CD4-positive, alpha-beta T cell treated with Interleukin-12 subunit alpha and Interleukin-12 subunit beta, for 1 hour (primary cell): ENCODE results near the gene H1-8.
A peak's percentile ranks its signal among the peaks of the same experiment; 100 is the strongest.

Experiments
- DNase-seq: peaks from one replicate; pipeline ENCODE4 v3.0.0-alpha.2; 2020

The H1-8 gene

GRCh38 chr3:129576514-129577352, 33.8 kb downstream of the H1-8 start:
- peak; percentile 80 for DNase-seq

- DNase-seq, result no peak
Measured at GRCh38 chr3:129577366-129577765, 34.4 kb downstream of the H1-8 start.

- DNase-seq, result peak; percentile 26
Measured at GRCh38 chr3:129577925-129578786, 35.2 kb downstream of the H1-8 start.

- no peak for DNase-seq
Measured at GRCh38 chr3:129579991-129580390, 37.0 kb downstream of the H1-8 start.

- DNase-seq, result no peak
Measured at GRCh38 chr3:129581623-129582022, 38.6 kb downstream of the H1-8 start.

GRCh38 chr3:129582799-129583198, 39.8 kb downstream of the H1-8 start:
- DNase-seq, result no peak

- DNase-seq, result no peak
Measured at GRCh38 chr3:129583289-129583688, 40.3 kb downstream of the H1-8 start.

GRCh38 chr3:129584631-129585030, 41.7 kb downstream of the H1-8 start:
- no peak for DNase-seq

- no peak for DNase-seq
Measured at GRCh38 chr3:129585949-129586657, 43.1 kb downstream of the H1-8 start.

- no peak for DNase-seq
Measured at GRCh38 chr3:129586746-129587430, 43.9 kb downstream of the H1-8 start.

GRCh38 chr3:129587566-129588210, 44.7 kb downstream of the H1-8 start:
- DNase-seq, result no peak

- DNase-seq, result no peak
Measured at GRCh38 chr3:129590215-129590614, 47.2 kb downstream of the H1-8 start.

GRCh38 chr3:129591932-129592331, 49.0 kb downstream of the H1-8 start:
- DNase-seq, result no peak

GRCh38 chr3:129592381-129593131, 49.6 kb downstream of the H1-8 start:
- DNase-seq, result no peak

GRCh38 chr3:129593230-129593594, 50.2 kb downstream of the H1-8 start:
- no peak for DNase-seq

GRCh38 chr3:129593595-129594339, 50.8 kb downstream of the H1-8 start:
- peak; percentile 53 for DNase-seq

GRCh38 chr3:129594409-129594808, 51.4 kb downstream of the H1-8 start:
- no peak for DNase-seq

- DNase-seq, result no peak
Measured at GRCh38 chr3:129594907-129595390, 52.0 kb downstream of the H1-8 start.

- DNase-seq, result no peak
Measured at GRCh38 chr3:129595544-129596193, 52.7 kb downstream of the H1-8 start.
